Activated T-helper 1 cell treated with anti-CD3 and anti-CD28 coated beads, Interleukin-12 subunit alpha, Interleukin-12 subunit beta, Interleukin-2, Interleukin-4 antibody, amounts not matched to agents 30 ng/mL and 10 ng/mL and 1 ng/mL, durations not matched to agents 14 hours and 24 hours and 36 hours (primary cell): ENCODE results near the gene CPB2. TPM values are rescaled to one million over a fixed set of nuclear protein-coding genes. Genes with fewer than 3 reads are reported as not detected.

Experiments
- DNase-seq: peaks from one replicate; pipeline ENCODE4 v3.0.0; 2021; ENCODE audit warnings: low spot score
- H3K27ac Mint-ChIP-seq: one replicate; pipeline ENCODE4 v1.8.0; 2021; ENCODE audit warnings: mild to moderate bottlenecking, mixed read lengths
- H3K27me3 Mint-ChIP-seq: one replicate; pipeline ENCODE4 v1.8.0; 2022; ENCODE audit warnings: mild to moderate bottlenecking, moderate library complexity, mixed read lengths; ENCODE audit not compliant: insufficient read depth
- H3K36me3 Mint-ChIP-seq: one replicate; pipeline ENCODE4 v1.8.0; 2021; ENCODE audit warnings: low read depth, mixed read lengths
- H3K4me1 Mint-ChIP-seq: one replicate; pipeline ENCODE4 v1.8.0; 2021; ENCODE audit warnings: low read depth, mixed read lengths
- H3K4me3 Mint-ChIP-seq: one replicate; pipeline ENCODE4 v1.8.0; 2021; ENCODE audit warnings: mild to moderate bottlenecking, moderate library complexity, mixed read lengths
- H3K9me3 Mint-ChIP-seq: one replicate; pipeline ENCODE4 v1.8.0; 2021; ENCODE audit warnings: mixed read lengths
- intact Hi-C: fragments of 100-400 bp; cut with micrococcal nuclease; formaldehyde crosslinking; loops from one replicate; pipeline ENCODE4 v1.15.1; 2024
- total RNA-seq: library from RNA; stranded (reverse); gene quantifications from 2 replicates; pipeline ENCODE4 v1.2.3, GENCODE V29; 2022

The CPB2 gene
- total RNA-seq, 1 donor from 2014 or later = not detected

DNA sequence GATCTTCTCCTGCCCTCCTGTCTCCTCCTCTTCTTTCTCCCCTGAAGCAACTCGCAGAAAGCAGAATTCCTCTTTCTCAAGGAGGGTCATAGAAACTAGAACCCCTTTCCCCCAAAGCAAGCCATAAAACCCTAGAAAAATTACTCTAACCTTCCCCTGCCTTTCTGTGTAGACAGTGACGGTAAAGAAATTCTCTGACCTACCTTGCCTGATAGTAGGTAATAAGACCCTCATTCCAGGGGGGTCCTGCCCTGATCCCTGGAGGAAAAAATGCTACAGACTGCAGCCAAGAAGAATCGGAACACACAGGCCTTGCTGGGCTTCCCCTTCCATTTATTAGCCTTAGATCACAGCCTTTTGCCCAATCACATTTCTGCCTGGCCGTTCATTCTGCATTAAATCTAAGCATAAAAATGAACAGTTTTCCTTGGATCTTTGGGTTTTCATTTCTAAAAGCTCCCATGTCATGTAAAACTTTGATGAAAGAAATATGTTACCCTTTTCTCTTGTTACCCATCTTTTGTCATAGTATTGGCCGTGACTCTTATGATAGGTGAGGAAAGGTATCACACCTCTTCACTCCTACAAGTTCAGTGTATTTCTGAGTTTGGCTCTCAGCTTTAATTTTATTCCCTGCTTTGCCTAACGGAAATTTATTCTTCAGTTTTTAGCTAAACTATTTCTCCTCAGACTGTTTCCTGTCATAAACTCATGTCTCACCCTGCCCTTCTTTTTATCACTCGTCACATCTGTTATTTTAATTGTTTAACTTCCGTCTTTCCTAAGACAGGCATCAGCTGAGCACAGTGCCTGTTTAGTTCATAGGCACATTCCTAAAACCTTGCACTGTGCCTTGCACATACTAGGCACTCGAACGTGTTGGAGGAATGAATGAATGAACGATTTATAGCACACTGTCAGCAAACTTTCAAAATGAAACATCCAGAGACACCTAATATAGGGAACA, 20.4 kb upstream of the CPB2 start:
- Mint-ChIP-seq H3K27me3 (peaks cover 3% of the 10 kb centered on the region), H3K36me3 (peaks cover 37% of the 10 kb centered on the region), H3K27ac (peak overlapping the region; percentile 64), H3K4me3 (no peak overlapping the region), H3K4me1 (peaks cover 25% of the 10 kb centered on the region), H3K9me3 (no peaks in the 10 kb centered on the region)
- DNase-seq = no peak
- intact Hi-C loops = loop anchor here (5.0 to 10.0 kb wide), 5 partner anchors 37 to 613 kb away; partner anchors contain the start of gene ZC3H13

DNA sequence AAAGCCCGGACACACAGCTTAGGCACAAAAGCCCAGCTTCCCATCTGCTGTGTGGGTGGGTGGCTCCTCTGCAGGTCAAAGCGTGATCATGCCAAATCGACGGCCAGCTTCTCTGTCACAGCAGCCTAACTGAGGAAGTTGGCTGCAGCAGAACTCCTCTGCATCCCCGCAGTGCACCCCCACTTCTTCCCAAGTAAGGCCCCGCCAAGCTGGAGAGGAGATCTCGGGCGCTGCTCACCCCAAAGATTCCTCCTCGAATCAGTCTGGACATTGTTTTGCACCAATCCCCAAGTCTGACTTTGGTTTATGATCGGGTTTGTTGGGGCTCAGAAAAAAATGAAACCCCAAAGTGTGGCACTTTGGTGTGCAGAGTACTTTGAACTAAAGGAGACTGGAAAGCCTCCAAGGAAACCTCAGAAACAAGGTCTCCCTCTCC, 19.7 kb upstream of the CPB2 start:
- DNase-seq = no peak
- Mint-ChIP-seq H3K27me3 (peaks cover 3% of the 10 kb centered on the region), H3K4me1 (peaks cover 25% of the 10 kb centered on the region), H3K4me3 (no peak overlapping the region), H3K9me3 (no peaks in the 10 kb centered on the region), H3K27ac (no peak overlapping the region), H3K36me3 (peaks cover 32% of the 10 kb centered on the region)
- intact Hi-C loops = loop anchor here (5.0 to 10.0 kb wide), 2 partner anchors 72 to 160 kb away; partner anchors contain the start of gene ZC3H13

DNA sequence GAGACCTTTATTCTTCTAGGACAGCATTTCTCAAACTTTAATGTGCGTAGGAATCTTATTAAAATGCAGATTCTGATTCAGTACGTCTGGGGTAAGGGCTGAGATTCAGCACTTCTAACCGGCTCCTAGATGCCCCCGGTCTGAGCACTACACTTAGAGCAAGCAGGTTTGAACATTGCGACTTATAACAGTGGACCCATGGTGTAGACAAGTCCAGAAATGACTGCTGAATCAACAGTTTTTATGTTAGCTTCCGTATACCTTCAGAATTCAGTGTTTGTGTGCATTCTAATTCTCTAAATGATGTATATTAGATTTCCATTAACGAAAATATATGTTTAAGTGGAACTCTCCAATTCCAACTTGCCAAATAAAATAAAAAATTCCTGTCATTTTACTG, 17.5 kb upstream of the CPB2 start:
- Mint-ChIP-seq H3K27ac (no peak overlapping the region), H3K27me3 (peaks cover 15% of the 10 kb centered on the region), H3K4me3 (no peak overlapping the region), H3K9me3 (no peaks in the 10 kb centered on the region), H3K36me3 (peaks cover 20% of the 10 kb centered on the region), H3K4me1 (peaks cover 25% of the 10 kb centered on the region)
- no peak for DNase-seq
- intact Hi-C loops = loop anchor here (5.0 to 10.0 kb wide), 2 partner anchors 70 to 158 kb away; partner anchors contain the start of gene ZC3H13

DNA sequence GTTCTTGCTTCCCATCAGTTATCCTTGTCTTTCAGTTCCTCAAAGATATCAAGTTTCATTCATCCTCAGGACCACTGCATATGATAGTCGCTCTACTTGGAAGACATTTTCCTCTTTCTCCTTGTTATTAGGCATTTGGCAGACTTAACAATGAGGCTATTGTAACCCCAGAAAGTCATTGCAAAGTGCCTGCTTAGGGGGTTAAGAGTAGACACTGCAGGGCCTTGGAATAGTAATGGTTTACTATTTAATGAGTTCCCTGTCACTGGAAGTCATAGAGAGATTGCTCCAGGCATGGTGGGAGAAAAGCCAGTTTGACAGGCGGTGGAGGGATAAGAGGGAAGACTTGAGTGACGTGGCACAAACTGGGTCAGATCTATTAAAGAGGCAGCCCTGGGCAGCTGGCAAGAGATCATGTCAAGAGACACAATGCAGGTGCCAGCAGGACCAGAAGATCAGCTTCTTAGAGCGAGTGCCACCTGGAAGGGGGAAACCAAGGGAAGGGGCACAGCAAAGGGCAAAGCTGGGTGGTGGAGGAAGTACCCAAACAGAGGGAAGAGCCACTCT, 16.8 kb upstream of the CPB2 start:
- Mint-ChIP-seq H3K27ac (no peak overlapping the region), H3K4me1 (peaks cover 23% of the 10 kb centered on the region), H3K36me3 (peaks cover 16% of the 10 kb centered on the region), H3K9me3 (no peaks in the 10 kb centered on the region), H3K27me3 (peaks cover 18% of the 10 kb centered on the region), H3K4me3 (no peak overlapping the region)
- intact Hi-C loops = loop anchor here (5.0 to 10.0 kb wide), 2 partner anchors 69 to 157 kb away; partner anchors contain the start of gene ZC3H13
- DNase-seq = no peak

DNA sequence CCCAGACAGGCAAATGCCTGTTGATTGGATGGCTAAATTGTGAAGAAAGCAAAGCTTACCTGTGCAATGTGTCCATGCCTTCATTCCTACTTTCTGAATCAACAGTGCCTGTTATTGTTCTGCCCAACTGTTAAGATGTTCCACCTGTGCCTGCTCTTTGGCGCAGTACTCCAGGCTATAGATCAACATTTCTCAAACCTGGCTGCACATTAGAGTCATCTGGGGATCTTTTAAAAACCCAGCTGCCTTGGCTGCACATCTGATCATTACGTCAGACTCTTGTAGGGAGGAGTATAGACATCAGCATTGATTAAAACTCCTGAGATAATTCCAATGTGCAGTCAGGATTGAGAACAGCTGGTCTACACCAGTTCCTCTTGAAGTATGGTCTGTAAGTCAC, 16.2 kb upstream of the CPB2 start:
- peaks cover 10% of the 10 kb centered on the region for H3K36me3 Mint-ChIP-seq
- intact Hi-C loops = loop anchor here (5.0 to 10.0 kb wide), 2 partner anchors 69 to 156 kb away; partner anchors contain the start of gene ZC3H13

DNA sequence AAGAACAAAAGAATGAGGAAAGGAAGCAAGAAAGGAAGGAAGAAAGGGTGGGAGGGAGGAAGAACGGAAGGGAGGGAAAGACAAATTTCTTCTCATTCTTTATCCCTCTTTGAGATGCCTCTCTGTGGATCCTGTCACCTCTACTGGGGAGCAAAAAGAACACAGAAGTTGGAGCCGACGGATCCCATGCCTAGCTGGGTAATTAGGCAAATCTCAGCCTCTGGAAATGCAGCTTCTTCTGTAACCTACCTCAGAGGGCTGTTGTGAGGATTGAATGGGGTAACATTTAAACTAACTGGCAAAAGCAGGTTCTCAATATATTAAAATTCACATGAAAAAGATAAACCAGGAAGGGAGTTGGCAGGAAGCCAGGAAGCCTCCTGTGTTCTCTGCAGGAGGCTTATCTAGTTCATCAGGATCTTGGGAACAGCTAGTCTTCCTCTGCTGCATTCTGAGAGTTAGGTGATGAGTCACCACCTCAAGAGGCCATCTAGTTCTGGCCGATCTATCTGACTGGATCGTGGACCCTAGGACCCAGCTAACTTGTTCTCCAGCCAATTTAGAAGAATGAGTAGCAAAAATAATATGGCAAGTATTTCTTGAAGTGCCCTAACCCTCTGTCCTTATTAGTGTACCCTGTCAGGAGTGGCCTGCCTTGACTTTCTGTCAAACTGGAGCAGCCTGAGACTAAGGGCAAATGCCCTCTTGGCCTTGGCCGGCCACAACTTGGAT, 15.2 kb upstream of the CPB2 start:
- intact Hi-C loops = loop anchor here (5.0 to 10.0 kb wide), 2 partner anchors 68 to 155 kb away; partner anchors contain the start of gene ZC3H13
- no peak for DNase-seq
- H3K27ac Mint-ChIP-seq = no peak overlapping the region
- H3K27me3 Mint-ChIP-seq = peaks cover 21% of the 10 kb centered on the region
- H3K4me1 Mint-ChIP-seq = peaks cover 7% of the 10 kb centered on the region
- H3K4me3 Mint-ChIP-seq = no peak overlapping the region
- peaks cover 3% of the 10 kb centered on the region for H3K36me3 Mint-ChIP-seq
- no peaks in the 10 kb centered on the region for H3K9me3 Mint-ChIP-seq

More for the DNA sequence above, 16.2 kb upstream of the CPB2 start:
- H3K27ac Mint-ChIP-seq = no peak overlapping the region
- no peak for DNase-seq
- H3K4me1 Mint-ChIP-seq = peaks cover 16% of the 10 kb centered on the region
- no peak overlapping the region for H3K4me3 Mint-ChIP-seq
- H3K27me3 Mint-ChIP-seq = peaks cover 18% of the 10 kb centered on the region
- no peaks in the 10 kb centered on the region for H3K9me3 Mint-ChIP-seq

DNA sequence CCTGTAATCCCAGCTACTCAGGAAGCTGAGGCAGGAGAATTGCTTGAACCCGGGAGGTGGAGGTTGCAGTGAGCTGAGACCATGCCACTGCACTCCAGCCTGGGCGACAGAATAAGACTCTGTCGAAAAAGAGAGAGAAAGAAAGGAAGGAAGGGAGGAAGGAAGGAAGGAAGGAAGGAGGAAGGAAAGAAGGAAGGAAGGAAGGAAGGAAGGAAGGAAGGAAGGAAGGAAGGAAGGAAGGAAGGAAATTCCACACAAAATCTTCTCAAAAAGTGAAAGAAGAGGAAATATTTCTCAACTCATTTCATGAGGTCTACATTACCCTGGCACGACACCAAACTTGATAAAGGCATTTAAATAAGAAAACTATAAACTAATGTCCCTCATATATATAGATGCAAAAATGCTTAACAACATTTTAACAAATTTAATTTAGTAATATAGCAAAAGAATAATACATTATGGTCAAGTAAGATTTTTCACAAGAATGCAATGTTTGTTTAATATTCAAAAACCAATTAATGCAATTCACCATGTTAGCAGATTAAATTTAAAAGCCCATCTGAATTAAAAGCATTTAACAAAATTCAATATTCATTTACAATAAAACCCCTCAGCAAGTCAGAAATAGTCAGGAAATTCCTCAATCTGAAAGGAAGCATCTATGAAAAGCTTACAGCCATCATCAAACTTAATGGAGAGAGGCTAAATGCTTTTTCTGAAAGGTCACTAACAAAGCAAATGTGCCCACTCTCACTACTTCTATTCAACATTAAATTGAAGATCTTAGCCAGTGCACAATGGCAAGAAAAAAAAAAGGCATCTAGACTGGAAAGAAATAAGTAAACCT, 12.0 kb upstream of the CPB2 start:
- Mint-ChIP-seq H3K4me1 (no peaks in the 10 kb centered on the region), H3K9me3 (no peaks in the 10 kb centered on the region), H3K36me3 (no peaks in the 10 kb centered on the region), H3K4me3 (no peak overlapping the region), H3K27ac (no peak overlapping the region), H3K27me3 (peaks cover 29% of the 10 kb centered on the region)
- no peak for DNase-seq
- intact Hi-C loops = no loop called here

DNA sequence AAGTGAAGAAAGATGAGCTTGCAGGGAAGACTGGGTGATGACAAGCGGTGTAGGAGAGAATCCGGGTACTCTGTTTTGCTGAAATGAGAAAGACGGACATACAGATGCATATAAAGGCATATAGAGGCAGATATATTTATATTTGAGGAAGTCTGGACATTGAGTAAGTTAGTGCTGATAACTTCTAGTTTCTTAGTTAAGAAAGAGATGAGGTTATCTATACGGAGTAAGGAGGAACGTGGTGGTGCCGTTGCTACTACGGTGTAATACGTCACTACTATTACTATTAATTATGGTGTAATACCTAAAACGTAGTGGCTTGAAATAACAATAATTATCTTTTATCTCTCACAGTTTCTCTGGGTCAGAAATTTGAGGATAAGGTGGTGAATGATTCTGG, 9.8 kb upstream of the CPB2 start:
- H3K27ac Mint-ChIP-seq = no peak overlapping the region
- no peaks in the 10 kb centered on the region for H3K9me3 Mint-ChIP-seq
- H3K4me3 Mint-ChIP-seq = no peak overlapping the region
- no peak for DNase-seq
- H3K36me3 Mint-ChIP-seq = no peaks in the 10 kb centered on the region
- H3K27me3 Mint-ChIP-seq = peaks cover 43% of the 10 kb centered on the region
- no peaks in the 10 kb centered on the region for H3K4me1 Mint-ChIP-seq
- intact Hi-C loops = no loop called here

DNA sequence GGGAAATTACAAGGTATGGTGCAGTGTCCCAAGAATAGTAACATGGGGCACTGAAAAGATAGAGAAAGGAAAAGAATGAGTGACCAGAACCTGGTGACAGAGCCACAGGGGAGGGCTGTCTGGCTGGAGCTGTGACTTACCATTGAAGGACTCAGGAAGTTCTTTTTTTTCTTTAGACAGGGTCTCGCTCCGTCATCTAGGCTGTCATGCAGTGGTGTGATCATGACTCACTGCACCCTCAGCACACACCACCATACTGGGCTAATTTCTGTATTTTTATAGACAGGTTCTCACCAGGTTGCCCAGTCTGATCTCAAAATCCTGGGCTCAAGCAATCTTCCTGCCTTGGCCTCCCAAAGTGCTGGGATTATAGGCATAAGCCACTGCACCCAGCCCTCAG, 8.8 kb upstream of the CPB2 start:
- H3K27ac Mint-ChIP-seq = no peak overlapping the region
- no peaks in the 10 kb centered on the region for H3K36me3 Mint-ChIP-seq
- H3K27me3 Mint-ChIP-seq = peaks cover 44% of the 10 kb centered on the region
- intact Hi-C loops = no loop called here
- H3K9me3 Mint-ChIP-seq = no peaks in the 10 kb centered on the region
- no peaks in the 10 kb centered on the region for H3K4me1 Mint-ChIP-seq
- H3K4me3 Mint-ChIP-seq = no peak overlapping the region
- DNase-seq = no peak

DNA sequence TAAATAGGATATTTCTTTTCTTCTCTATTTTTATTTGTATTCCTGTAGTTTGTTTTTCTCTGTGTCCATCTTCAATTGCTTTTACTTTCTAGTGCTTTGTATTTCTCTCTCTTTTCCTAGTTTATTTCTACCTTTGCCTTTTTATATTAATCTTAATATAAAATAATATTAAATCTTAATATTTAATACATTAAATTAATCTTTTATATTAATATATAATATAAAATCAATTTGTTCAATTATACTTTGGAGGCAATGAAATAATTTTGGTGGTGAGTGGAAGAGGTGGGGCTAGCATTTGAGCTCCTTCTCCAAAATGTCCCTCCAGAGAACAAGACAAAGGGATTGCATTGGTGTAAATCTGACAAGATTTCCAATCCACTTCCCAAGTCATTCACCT, 6.3 kb upstream of the CPB2 start:
- Mint-ChIP-seq H3K27me3 (peaks cover 36% of the 10 kb centered on the region), H3K4me3 (no peak overlapping the region), H3K9me3 (no peaks in the 10 kb centered on the region), H3K36me3 (no peaks in the 10 kb centered on the region), H3K27ac (no peak overlapping the region), H3K4me1 (peaks cover 7% of the 10 kb centered on the region)
- intact Hi-C loops = no loop called here
- DNase-seq = no peak

DNA sequence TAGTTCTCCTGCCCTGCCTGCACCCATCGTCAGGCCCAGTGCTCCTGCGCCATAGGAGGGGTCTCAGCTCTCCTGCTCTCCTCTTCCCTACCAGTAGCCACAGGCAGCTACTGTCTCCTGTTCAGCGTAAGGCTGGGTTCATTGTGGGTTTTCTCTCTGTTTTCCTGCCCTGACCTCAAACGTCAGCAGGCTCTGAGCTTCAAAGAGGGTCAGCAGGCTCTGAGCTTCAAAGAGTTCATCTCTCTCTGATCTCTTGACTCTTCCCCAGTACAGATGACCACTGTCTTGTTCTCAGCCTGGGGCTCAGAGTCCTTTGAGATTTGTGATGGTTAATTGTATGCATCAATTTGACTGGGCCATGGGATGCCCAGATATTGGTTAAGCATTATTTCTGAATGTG, 4.6 kb upstream of the CPB2 start:
- Mint-ChIP-seq H3K27ac (no peak overlapping the region), H3K4me1 (peaks cover 7% of the 10 kb centered on the region), H3K36me3 (no peaks in the 10 kb centered on the region), H3K9me3 (no peaks in the 10 kb centered on the region), H3K27me3 (peaks cover 30% of the 10 kb centered on the region), H3K4me3 (no peak overlapping the region)
- no peak for DNase-seq
- intact Hi-C loops = no loop called here

DNA sequence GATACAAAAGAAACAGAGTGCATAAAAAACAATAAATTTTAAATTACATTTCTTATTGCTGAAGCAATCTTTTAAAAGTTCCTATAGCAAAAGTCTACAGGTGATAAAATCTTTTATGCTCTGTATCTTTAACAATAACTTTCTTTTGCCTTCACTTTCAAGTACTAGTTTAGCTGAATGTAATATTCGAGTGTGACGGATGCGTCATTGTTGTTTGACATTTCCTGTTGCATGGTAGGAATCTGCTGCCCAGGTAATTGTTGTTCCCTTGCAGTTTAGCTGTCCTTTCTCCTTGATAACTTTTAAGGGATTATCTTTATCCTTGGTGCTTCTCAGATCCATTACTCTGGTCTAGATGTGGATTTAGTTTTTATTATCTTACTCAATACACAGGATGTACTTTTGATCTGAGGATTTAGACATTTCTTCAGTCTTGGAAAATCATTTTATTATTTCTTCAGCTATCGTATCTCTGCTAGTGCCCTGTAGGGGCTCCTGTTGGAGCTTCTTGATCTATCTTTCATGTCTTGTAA, 2.1 kb upstream of the CPB2 start:
- no peak overlapping the region for H3K27ac Mint-ChIP-seq

More for the DNA sequence above, 2.1 kb upstream of the CPB2 start:
- H3K36me3 Mint-ChIP-seq = no peaks in the 10 kb centered on the region
- intact Hi-C loops = no loop called here
- H3K9me3 Mint-ChIP-seq = no peaks in the 10 kb centered on the region
- H3K4me3 Mint-ChIP-seq = no peak overlapping the region
- DNase-seq = no peak
- H3K4me1 Mint-ChIP-seq = peaks cover 7% of the 10 kb centered on the region
- H3K27me3 Mint-ChIP-seq = peaks cover 28% of the 10 kb centered on the region
